Mesenchymal stem cell (in vitro differentiated cells and primary cell): ENCODE results near the gene CDC42BPA.

Experiments used
- DNase-seq: peaks from one replicate; pipeline ENCODE4 v3.0.0-alpha.2; 2013
- H2AFZ ChIP-seq: one replicate; pipeline ENCODE4 v1.6.1; 2013; ENCODE audit warnings: low read depth, mild to moderate bottlenecking, control low read depth, inconsistent platforms, low read length, moderate library complexity
- H2AK5ac ChIP-seq: 2 replicates; pipeline ENCODE4 v1.6.1; 2013; ENCODE audit warnings: low read length, moderate library complexity, mild to moderate bottlenecking, inconsistent platforms; ENCODE audit not compliant: severe bottlenecking
- H2BK120ac ChIP-seq: one replicate; pipeline ENCODE4 v1.6.1; 2013; ENCODE audit warnings: low read depth, mild to moderate bottlenecking, inconsistent platforms, low read length, moderate library complexity
- H2BK12ac ChIP-seq, 2 experiments: one replicate each; pipeline ENCODE4 v1.6.1; 2013; ENCODE audit warnings: inconsistent platforms in 2 of 2, low read length in 2 of 2, mild to moderate bottlenecking in 2 of 2, moderate library complexity in 2 of 2, control low read depth in 1 of 2
- H2BK15ac ChIP-seq: one replicate; pipeline ENCODE4 v1.6.1; 2013; ENCODE audit warnings: mild to moderate bottlenecking, low read depth, inconsistent platforms; ENCODE audit not compliant: poor library complexity, severe bottlenecking
- H2BK5ac ChIP-seq: 2 replicates; pipeline ENCODE4 v1.6.1; 2013; ENCODE audit warnings: low read depth, mild to moderate bottlenecking, low read length, control low read depth, inconsistent platforms; ENCODE audit not compliant: poor library complexity, severe bottlenecking
- H3K14ac ChIP-seq, 2 experiments: one replicate each; pipeline ENCODE4 v1.6.1; 2013; ENCODE audit warnings: inconsistent platforms in 2 of 2, low read length in 2 of 2, control low read depth in 1 of 2, mild to moderate bottlenecking in 1 of 2, moderate library complexity in 1 of 2
- H3K18ac ChIP-seq, 2 experiments: one replicate each; pipeline ENCODE4 v1.6.1; 2013; ENCODE audit warnings: inconsistent platforms in 2 of 2, low read length in 2 of 2, control low read depth in 1 of 2, low read depth in 1 of 2, mild to moderate bottlenecking in 1 of 2
- H3K23ac ChIP-seq, 2 experiments: one replicate each; pipeline ENCODE4 v1.6.1; 2013; ENCODE audit warnings: inconsistent platforms in 2 of 2, low read length in 2 of 2, mild to moderate bottlenecking in 2 of 2, moderate library complexity in 2 of 2, control low read depth in 1 of 2
- H3K27ac ChIP-seq: 2 replicates; pipeline ENCODE4 v1.5.1; 2013; ENCODE audit warnings: mild to moderate bottlenecking, moderate library complexity, low read length, control low read depth, inconsistent platforms; ENCODE audit not compliant: poor library complexity, severe bottlenecking
- H3K27me3 ChIP-seq, 2 experiments: 2 replicates each; pipeline versions ENCODE4 v1.6.1 to v1.7.0; 2013; ENCODE audit warnings: low read length in 2 of 2, mild to moderate bottlenecking in 2 of 2, moderate library complexity in 2 of 2, control low read depth in 1 of 2, inconsistent platforms in 1 of 2; ENCODE audit not compliant: control insufficient read depth in 1 of 2, insufficient read depth in 1 of 2
- H3K36me3 ChIP-seq, 2 experiments: 2 replicates each; pipeline versions ENCODE4 v1.6.1 to v1.7.0; 2013; ENCODE audit warnings: low read length in 2 of 2, control low read depth in 1 of 2, inconsistent platforms in 1 of 2, low read depth in 1 of 2, mild to moderate bottlenecking in 1 of 2; ENCODE audit not compliant: insufficient read depth in 2 of 2, control insufficient read depth in 1 of 2
- H3K4ac ChIP-seq, 2 experiments: one replicate each; pipeline ENCODE4 v1.6.1; 2013; ENCODE audit warnings: inconsistent platforms in 2 of 2, low read length in 2 of 2, mild to moderate bottlenecking in 2 of 2, moderate library complexity in 2 of 2, control low read depth in 1 of 2, low read depth in 1 of 2
- H3K4me1 ChIP-seq: 2 replicates; pipeline ENCODE4 v1.6.1; 2013; ENCODE audit warnings: low read depth, low read length, control low read depth; ENCODE audit not compliant: control insufficient read depth, insufficient read depth
- H3K4me2 ChIP-seq: 2 replicates; pipeline ENCODE4 v1.6.1; 2013; ENCODE audit warnings: low read length, mild to moderate bottlenecking, inconsistent platforms; ENCODE audit not compliant: poor library complexity, severe bottlenecking
- H3K4me3 ChIP-seq, 2 experiments: 2 replicates each; pipeline versions ENCODE4 v1.5.1 to v1.7.0; 2013; ENCODE audit warnings: low read length in 2 of 2, mild to moderate bottlenecking in 2 of 2, control low read depth in 1 of 2, low read depth in 1 of 2; ENCODE audit not compliant: insufficient read depth in 1 of 2
- H3K79me1 ChIP-seq: replicated peaks from 2 replicates; pipeline ENCODE4 v1.6.1; 2013; ENCODE audit warnings: mild to moderate bottlenecking, control low read depth, low read length, inconsistent platforms; ENCODE audit not compliant: poor library complexity, severe bottlenecking
- H3K9ac ChIP-seq: 2 replicates; pipeline ENCODE4 v1.7.0; 2013; ENCODE audit warnings: mild to moderate bottlenecking, low read length, moderate library complexity
- H3K9me3 ChIP-seq: 2 replicates; pipeline ENCODE4 v1.7.0; 2013; ENCODE audit warnings: mild to moderate bottlenecking, low read length; ENCODE audit not compliant: control insufficient read depth
- H4K8ac ChIP-seq: one replicate; pipeline ENCODE4 v1.6.1; 2013; ENCODE audit warnings: inconsistent platforms, mild to moderate bottlenecking, low read length, moderate library complexity
- H4K91ac ChIP-seq: one replicate; pipeline ENCODE4 v1.6.1; 2013; ENCODE audit warnings: mild to moderate bottlenecking, low read length, inconsistent platforms
- WGBS: methylation state at CpG from one replicate; pipeline ENCODE4 v1.1.7; 2013; ENCODE audit warnings: mixed read lengths; 5-methylcytosine and 5-hydroxymethylcytosine counted together

CDC42BPA gene

GRCh38 chr1:227299241-227299627 lies 19.1 kb downstream of the CDC42BPA start:
- Histone ChIP-seq H3K9me3 (no peaks in the 10 kb centered on the region), H3K4me2 (no peak overlapping the region), H3K4me3 (peak overlapping the region in 1 of 2 experiments; percentile 66), H3K27me3 (no peaks in the 10 kb centered on the region), H3K9ac (peak overlapping the region; percentile 81), H3K14ac (no peak overlapping the region), H3K4me1 (no peaks in the 10 kb centered on the region), H3K18ac (no peak overlapping the region), H3K36me3 (no peaks in the 10 kb centered on the region), H3K27ac (no peak overlapping the region), H2BK12ac (no peak overlapping the region), H4K8ac (no peak overlapping the region), H2BK15ac (no peak overlapping the region), H2BK120ac (no peak overlapping the region), H3K4ac (no peak overlapping the region), H2AFZ (no peak overlapping the region), H3K79me1 (peaks cover 11% of the 10 kb centered on the region), H2AK5ac (no peak overlapping the region), H2BK5ac (no peak overlapping the region), H3K23ac (no peak overlapping the region), H4K91ac (no peak overlapping the region)
- peak; percentile 52 for DNase-seq

GRCh38 chr1:227298512-227299240 lies 19.6 kb downstream of the CDC42BPA start:
- no peak overlapping the region for H2AK5ac ChIP-seq
- no peak overlapping the region for H2BK15ac ChIP-seq
- H4K91ac ChIP-seq = no peak overlapping the region
- 98% methylated on average over 2 of the region's 3 CpGs for WGBS
- H3K27ac ChIP-seq = peak overlapping the region; percentile 31
- H3K23ac ChIP-seq = no peak overlapping the region
- H2BK5ac ChIP-seq = no peak overlapping the region
- peak overlapping the region; percentile 81 for H3K9ac ChIP-seq
- H3K36me3 ChIP-seq = no peaks in the 10 kb centered on the region
- peak overlapping the region in 1 of 2 experiments; percentile 66 for H3K4me3 ChIP-seq
- H2BK120ac ChIP-seq = no peak overlapping the region
- H3K4ac ChIP-seq = no peak overlapping the region
- H2AFZ ChIP-seq = no peak overlapping the region
- peak; percentile 28 for DNase-seq
- peaks cover 8% of the 10 kb centered on the region for H3K79me1 ChIP-seq
- no peaks in the 10 kb centered on the region for H3K27me3 ChIP-seq
- no peak overlapping the region for H3K14ac ChIP-seq
- H2BK12ac ChIP-seq = no peak overlapping the region
- no peaks in the 10 kb centered on the region for H3K9me3 ChIP-seq
- no peak overlapping the region for H3K4me2 ChIP-seq
- H3K18ac ChIP-seq = no peak overlapping the region
- H3K4me1 ChIP-seq = no peaks in the 10 kb centered on the region
- no peak overlapping the region for H4K8ac ChIP-seq

GRCh38 chr1:227297073-227297793 lies 21.1 kb downstream of the CDC42BPA start:
- no peaks in the 10 kb centered on the region for H3K27me3 ChIP-seq
- WGBS = 100% methylated on average over 2 of the region's 4 CpGs
- no peaks in the 10 kb centered on the region for H3K9me3 ChIP-seq
- no peak overlapping the region for H2BK12ac ChIP-seq
- no peaks in the 10 kb centered on the region for H3K4me1 ChIP-seq
- no peak overlapping the region for H3K4me3 ChIP-seq
- H2AFZ ChIP-seq = no peak overlapping the region
- H2AK5ac ChIP-seq = no peak overlapping the region
- no peak overlapping the region for H3K27ac ChIP-seq
- H4K91ac ChIP-seq = no peak overlapping the region
- H3K4ac ChIP-seq = no peak overlapping the region
- H3K14ac ChIP-seq = no peak overlapping the region
- no peak overlapping the region for H3K9ac ChIP-seq
- H3K79me1 ChIP-seq = peaks cover 3% of the 10 kb centered on the region
- DNase-seq = no peak
- H4K8ac ChIP-seq = no peak overlapping the region
- no peak overlapping the region for H3K4me2 ChIP-seq
- no peak overlapping the region for H2BK120ac ChIP-seq
- H2BK15ac ChIP-seq = no peak overlapping the region
- H3K36me3 ChIP-seq = no peaks in the 10 kb centered on the region
- no peak overlapping the region for H2BK5ac ChIP-seq
- H3K18ac ChIP-seq = no peak overlapping the region
- no peak overlapping the region for H3K23ac ChIP-seq

GRCh38 chr1:227295609-227296008 lies 22.7 kb downstream of the CDC42BPA start:
- Histone ChIP-seq H3K18ac (no peak overlapping the region), H2AFZ (no peak overlapping the region), H4K8ac (no peak overlapping the region), H3K4me2 (no peak overlapping the region), H3K4me3 (no peak overlapping the region), H3K27ac (no peak overlapping the region), H2BK12ac (no peak overlapping the region), H2BK15ac (no peak overlapping the region), H3K4me1 (no peaks in the 10 kb centered on the region), H2BK120ac (no peak overlapping the region), H3K23ac (no peak overlapping the region), H4K91ac (no peak overlapping the region), H3K27me3 (no peaks in the 10 kb centered on the region), H3K4ac (no peak overlapping the region), H2BK5ac (no peak overlapping the region), H3K79me1 (peaks cover 6% of the 10 kb centered on the region), H3K36me3 (no peaks in the 10 kb centered on the region), H3K14ac (no peak overlapping the region), H2AK5ac (no peak overlapping the region), H3K9me3 (no peaks in the 10 kb centered on the region), H3K9ac (no peak overlapping the region)
- no peak for DNase-seq
- WGBS = 85% methylated on average over 3 of the region's 3 CpGs
